HEK293 (cell line): ENCODE results near the gene DTNA.

ENCODE experiments used
- CTCF ChIA-PET: fragments of 350-600 bp; formaldehyde crosslinking; extraction: SDS; loops from one replicate; lab custom pipeline; 2021; ENCODE audit warnings: antibody characterized with exemption; lab: Yijun Ruan, JAX
- POLR2A ChIA-PET: fragments of 300-600 bp; formaldehyde crosslinking; extraction: SDS; loops from one replicate; lab custom pipeline; 2020; ENCODE audit warnings: antibody characterized with exemption, inconsistent platforms; lab: Yijun Ruan, JAX
- H3K27ac ChIP-seq: fragments of 200-500 bp; sonication (Bioruptor generic); 2 replicates; pipeline ENCODE4 v1.5.1; 2014; ENCODE audit warnings: low read depth, low read length, control low read depth, inconsistent platforms; ENCODE audit errors: extremely low read depth
- H3K36me3 ChIP-seq, 2 experiments: fragments of 200-500 bp in 1 of 2; sonication (Bioruptor generic) in 1 of 2; 1 replicate in 1 of 2; 2 replicates in 1 of 2; pipeline ENCODE4 v1.5.1; 2014 to 2017; ENCODE audit warnings: inconsistent platforms in 2 of 2, low read length in 2 of 2; ENCODE audit not compliant: control insufficient read depth in 2 of 2, insufficient read depth in 1 of 2
- H3K4me1 ChIP-seq: fragments of 200-500 bp; sonication (Bioruptor generic); 2 replicates; pipeline ENCODE4 v1.5.1; 2014; ENCODE audit warnings: mild to moderate bottlenecking, low read length, inconsistent platforms; ENCODE audit not compliant: control insufficient read depth, insufficient read depth
- H3K4me3 ChIP-seq: 2 replicates; pipeline ENCODE4 v1.5.1; 2011; ENCODE audit warnings: low read depth, mild to moderate bottlenecking, control low read depth, low read length, moderate library complexity
- H3K9me3 ChIP-seq: fragments of 200-500 bp; sonication (Bioruptor generic); 2 replicates; pipeline ENCODE4 v1.5.1; 2014; ENCODE audit warnings: low read depth, low read length, inconsistent platforms; ENCODE audit not compliant: control insufficient read depth, insufficient read depth
- CTCF ChIP-seq: fragments of 450-650 bp; formaldehyde crosslinking; IDR thresholded peaks from 2 replicates; pipeline ENCODE4 v1.5.1; 2016; ENCODE audit warnings: missing biosample characterization, missing genetic modification characterization
- FEZF1 ChIP-seq: fragments of 450-650 bp; formaldehyde crosslinking; IDR thresholded peaks from 2 replicates; pipeline ENCODE4 v1.5.1; 2016; ENCODE audit warnings: missing biosample characterization, missing genetic modification characterization
- GLI2 ChIP-seq: fragments of 450-650 bp; formaldehyde crosslinking; IDR thresholded peaks from 2 replicates; pipeline ENCODE4; 2017; ENCODE audit warnings: missing biosample characterization, missing genetic modification characterization, low read depth, borderline replicate concordance
- INSM2 ChIP-seq: fragments of 450-650 bp; formaldehyde crosslinking; IDR thresholded peaks from 2 replicates; pipeline ENCODE4 v1.5.1; 2016; ENCODE audit warnings: missing biosample characterization, missing genetic modification characterization
- REST ChIP-seq: fragments of 450-650 bp; formaldehyde crosslinking; IDR thresholded peaks from 2 replicates; pipeline ENCODE4 v1.5.1; 2016; ENCODE audit warnings: missing biosample characterization, missing genetic modification characterization
- TRIM28 ChIP-seq: IDR thresholded peaks from 2 replicates; pipeline ENCODE4 v1.6.1; 2011; ENCODE audit warnings: low read length, control low read depth, borderline replicate concordance
- ZBTB17 ChIP-seq: fragments of 450-650 bp; formaldehyde crosslinking; IDR thresholded peaks from 2 replicates; pipeline ENCODE4 v1.5.1; 2016; ENCODE audit warnings: missing biosample characterization, missing genetic modification characterization
- ZNF138 ChIP-seq: fragments of 450-650 bp; formaldehyde crosslinking; IDR thresholded peaks from 2 replicates; pipeline ENCODE4 v1.5.1; 2016; ENCODE audit warnings: missing biosample characterization, missing genetic modification characterization, borderline replicate concordance
- ZNF155 ChIP-seq: fragments of 450-650 bp; formaldehyde crosslinking; IDR thresholded peaks from 2 replicates; pipeline ENCODE4 v1.5.1; 2016; ENCODE audit warnings: missing biosample characterization, missing genetic modification characterization
- ZNF2 ChIP-seq: fragments of 450-650 bp; formaldehyde crosslinking; IDR thresholded peaks from 2 replicates; pipeline ENCODE4 v1.5.1; 2016; ENCODE audit warnings: missing biosample characterization, missing genetic modification characterization
- ZNF292 ChIP-seq: fragments of 450-650 bp; formaldehyde crosslinking; IDR thresholded peaks from 2 replicates; pipeline ENCODE4 v1.5.1; 2016; ENCODE audit warnings: low read depth, missing biosample characterization, missing genetic modification characterization, borderline replicate concordance
- ZNF341 ChIP-seq: fragments of 450-650 bp; formaldehyde crosslinking; IDR thresholded peaks from 2 replicates; pipeline ENCODE4; 2016; ENCODE audit warnings: low read depth, missing biosample characterization, missing genetic modification characterization
- ZNF404 ChIP-seq: fragments of 450-650 bp; formaldehyde crosslinking; IDR thresholded peaks from 2 replicates; pipeline ENCODE4 v1.5.1; 2017; ENCODE audit warnings: missing biosample characterization, missing genetic modification characterization
- ZNF510 ChIP-seq: fragments of 450-650 bp; formaldehyde crosslinking; IDR thresholded peaks from 2 replicates; pipeline ENCODE4 v1.5.1; 2018; ENCODE audit warnings: mild to moderate bottlenecking, missing genetic modification characterization, missing biosample characterization; ENCODE audit not compliant: insufficient replicate concordance
- ZNF529 ChIP-seq: fragments of 450-650 bp; formaldehyde crosslinking; IDR thresholded peaks from 2 replicates; pipeline ENCODE4 v1.5.1; 2017; ENCODE audit warnings: missing genetic modification characterization, missing biosample characterization; ENCODE audit not compliant: insufficient replicate concordance
- ZNF530 ChIP-seq: fragments of 450-650 bp; formaldehyde crosslinking; IDR thresholded peaks from 2 replicates; pipeline ENCODE4 v1.5.1; 2016; ENCODE audit warnings: low read depth, missing biosample characterization, missing genetic modification characterization
- ZNF639 ChIP-seq: fragments of 450-650 bp; formaldehyde crosslinking; IDR thresholded peaks from 2 replicates; pipeline ENCODE4 v1.5.1; 2016; ENCODE audit warnings: missing biosample characterization, missing genetic modification characterization
- ZNF654 ChIP-seq: fragments of 450-650 bp; formaldehyde crosslinking; IDR thresholded peaks from 2 replicates; pipeline ENCODE4 v1.5.1; 2016; ENCODE audit warnings: low read depth, missing biosample characterization, missing genetic modification characterization
- ZNF660 ChIP-seq: fragments of 450-650 bp; IDR thresholded peaks from 2 replicates; pipeline ENCODE4 v1.5.1; 2018; ENCODE audit warnings: missing biosample characterization, mild to moderate bottlenecking, missing genetic modification characterization
- ZNF76 ChIP-seq: fragments of 450-650 bp; formaldehyde crosslinking; IDR thresholded peaks from 2 replicates; pipeline ENCODE4; 2016; ENCODE audit warnings: low read depth, missing biosample characterization, missing genetic modification characterization, borderline replicate concordance
- ZSCAN16 ChIP-seq: fragments of 450-650 bp; formaldehyde crosslinking; IDR thresholded peaks from 2 replicates; pipeline ENCODE4 v1.5.1; 2016; ENCODE audit warnings: missing biosample characterization, missing genetic modification characterization

Gene DTNA

GRCh38 chr18:34866739-34867138 is 156.6 kb downstream of the DTNA start:
- Histone ChIP-seq H3K9me3 (no peaks in the 10 kb centered on the region), H3K36me3 (peaks cover 0 to 5% of the 10 kb centered on the region in 2 experiments; a peak in 1 of 3 replicates), H3K4me1 (no peaks in the 10 kb centered on the region), H3K4me3 (no peak overlapping the region), H3K27ac (no peak overlapping the region)
- TF ChIP-seq ZNF654 (peak; percentile 23; the same call in 1 of the 2 replicates), ZSCAN16 (tag by site-specific recombination) (no peak)
- ChIA-PET POLR2A (no interaction called here), CTCF (interaction anchor here (0.6 to 1.6 kb wide), 9 partner anchors 8 to 144 kb away, joined by 3 to 5 read pairs (median 3); no protein-coding TSS in a partner anchor)

GRCh38 chr18:34867520-34867919 is 157.4 kb downstream of the DTNA start:
- CTCF ChIA-PET = interaction anchor here (0.6 to 1.6 kb wide), 8 partner anchors 10 to 276 kb away, joined by 3 to 7 read pairs (median 5); no protein-coding TSS in a partner anchor
- 0 out of 2 replicates have a peak, but pooled peaks have one; percentile 35 for TF ChIP-seq ZNF660 (tag by site-specific recombination)
- TF ChIP-seq CTCF = peak; percentile 62
- TF ChIP-seq TRIM28 = peak; percentile 59; the same call in 1 of the 2 replicates
- 0 out of 2 replicates have a peak, but pooled peaks have one; percentile 36 for TF ChIP-seq FEZF1
- no peak for TF ChIP-seq ZNF76
- peak; percentile 22; the same call in 1 of the 2 replicates for TF ChIP-seq ZBTB17 (tag by site-specific recombination)
- no peak for TF ChIP-seq ZNF155 (tag by site-specific recombination)
- TF ChIP-seq, all 188 proteins: peak for 5
- no peaks in the 10 kb centered on the region for H3K9me3 ChIP-seq
- no peaks in the 10 kb centered on the region for H3K4me1 ChIP-seq
- H3K4me3 ChIP-seq = no peak overlapping the region
- POLR2A ChIA-PET = no interaction called here
- H3K27ac ChIP-seq = no peak overlapping the region
- peaks cover 0 to 5% of the 10 kb centered on the region in 2 experiments; a peak in 1 of 3 replicates for H3K36me3 ChIP-seq

- peaks cover 0 to 2% of the 10 kb centered on the region in 2 experiments; a peak in 1 of 3 replicates for H3K36me3 ChIP-seq
- no peaks in the 10 kb centered on the region for H3K4me1 ChIP-seq
- no peak for TF ChIP-seq ZNF529
- no peak for TF ChIP-seq ZNF510 (tag by site-specific recombination)
- no peak for TF ChIP-seq ZNF530
- TF ChIP-seq GLI2 (tag by site-specific recombination) = no peak
- no peak for TF ChIP-seq ZNF138 (tag by site-specific recombination)
- no peak for TF ChIP-seq ZNF404 (tag by site-specific recombination)
- no peak for TF ChIP-seq REST (tag by site-specific recombination)
- no peak for TF ChIP-seq INSM2 (tag by site-specific recombination)
- no peak for TF ChIP-seq ZNF341
- TF ChIP-seq ZNF639 = no peak
- TF ChIP-seq ZNF292 (tag by site-specific recombination) = no peak
- TF ChIP-seq ZNF2 (tag by site-specific recombination) = no peak
- ChIA-PET POLR2A (no interaction called here), CTCF (interaction anchor here (0.6 kb wide), 1 partner anchor 1037 kb away, joined by 3 read pairs; no protein-coding TSS in a partner anchor)
- no peaks in the 10 kb centered on the region for H3K9me3 ChIP-seq
- H3K27ac ChIP-seq = no peak overlapping the region
- no peak overlapping the region for H3K4me3 ChIP-seq
Measured at GRCh38 chr18:34870555-34871310, 160.6 kb downstream of the DTNA start.
